K562 (cell line): ENCODE measurements around the gene SLC49A4.

Experiments
- MXI1 ChIP-seq: IDR thresholded peaks from 2 replicates; pipeline ENCODE4 v1.6.1; 2011; ENCODE audit warnings: low read depth, mild to moderate bottlenecking, improper control_type of control experiment, low read length
- ZNF445 ChIP-seq: fragments of 250-450 bp; sonication (Bioruptor Pico); IDR thresholded peaks from 2 replicates; pipeline ENCODE4 v1.4.0; 2020; ENCODE audit warnings: low read depth, mild to moderate bottlenecking, moderate library complexity

GRCh38 chr3:122787872-122788271 is 7.0 kb upstream of the SLC49A4 start:
- no peak for TF ChIP-seq MXI1
- TF ChIP-seq ZNF445 (CRISPR knock-in tag): no peak
